Progenitor cell of endocrine pancreas (in vitro differentiated cells): ENCODE results near the gene ADTRP. TPM values are rescaled to one million over a fixed set of nuclear protein-coding genes. Genes with fewer than 3 reads are reported as not detected.

Experiments used
- DNase-seq: peaks from one replicate; pipeline ENCODE4 v3.0.0; 2021; ENCODE audit warnings: low spot score; ENCODE audit not compliant: unreplicated experiment
- H3K27ac Mint-ChIP-seq: 2 replicates; pipeline ENCODE4 v1.8.0; 2021; ENCODE audit warnings: mild to moderate bottlenecking, moderate library complexity, mixed read lengths
- H3K27me3 Mint-ChIP-seq: 2 replicates; pipeline ENCODE4 v1.8.0; 2021; ENCODE audit warnings: mixed read lengths
- H3K36me3 Mint-ChIP-seq: 2 replicates; pipeline ENCODE4 v1.8.0; 2022; ENCODE audit warnings: mixed read lengths; ENCODE audit not compliant: insufficient read depth
- H3K4me1 Mint-ChIP-seq: 2 replicates; pipeline ENCODE4 v1.8.0; 2021; ENCODE audit warnings: low read depth, mixed read lengths
- H3K4me3 Mint-ChIP-seq: 2 replicates; pipeline ENCODE4 v1.8.0; 2021; ENCODE audit warnings: low read depth, mild to moderate bottlenecking, moderate library complexity, mixed read lengths
- H3K9me3 Mint-ChIP-seq: 2 replicates; pipeline ENCODE4 v1.8.0; 2021; ENCODE audit warnings: low read depth, mixed read lengths
- CTCF ChIP-seq: fragments of 200-600 bp; sonication (generic); IDR thresholded peaks from one replicate; pipeline ENCODE4 v1.5.0; 2021; ENCODE audit warnings: antibody characterized with exemption, mild to moderate bottlenecking; ENCODE audit not compliant: unreplicated experiment
- total RNA-seq: library from RNA; stranded (reverse); gene quantifications from 2 replicates; pipeline ENCODE4 v1.2.1, GENCODE V29; 2021

The ADTRP gene
- total RNA-seq, 1 donor from 2014 or later = not detected

- Mint-ChIP-seq H3K27ac (no peak overlapping the region), H3K9me3 (no peaks in the 10 kb centered on the region), H3K4me1 (peaks cover 2% of the 10 kb centered on the region), H3K27me3 (no peaks in the 10 kb centered on the region), H3K4me3 (no peak overlapping the region), H3K36me3 (no peaks in the 10 kb centered on the region)
- TF ChIP-seq CTCF = no peak
- DNase-seq = no peak
These were observed 68.3 kb downstream of the ADTRP start for GRCh38 chr6:11710311-11710761.

GRCh38 chr6:11706171-11706570 lies 72.4 kb downstream of the ADTRP start:
- no peaks in the 10 kb centered on the region for H3K9me3 Mint-ChIP-seq
- peak overlapping the region; percentile 76 for H3K27ac Mint-ChIP-seq
- H3K4me1 Mint-ChIP-seq = peaks cover 2% of the 10 kb centered on the region
- peaks cover 3% of the 10 kb centered on the region for H3K27me3 Mint-ChIP-seq
- DNase-seq = no peak
- no peak overlapping the region for H3K4me3 Mint-ChIP-seq
- H3K36me3 Mint-ChIP-seq = no peaks in the 10 kb centered on the region
- no peak for TF ChIP-seq CTCF

GRCh38 chr6:11705483-11705882 lies 73.1 kb downstream of the ADTRP start:
- Mint-ChIP-seq H3K27me3 (peaks cover 3% of the 10 kb centered on the region), H3K4me1 (peaks cover 2% of the 10 kb centered on the region), H3K4me3 (no peak overlapping the region), H3K36me3 (no peaks in the 10 kb centered on the region), H3K27ac (no peak overlapping the region), H3K9me3 (no peaks in the 10 kb centered on the region)
- no peak for DNase-seq
- TF ChIP-seq CTCF = no peak

GRCh38 chr6:11705069-11705468 lies 73.5 kb downstream of the ADTRP start:
- Mint-ChIP-seq H3K4me3 (no peak overlapping the region), H3K9me3 (no peaks in the 10 kb centered on the region), H3K27ac (no peak overlapping the region), H3K36me3 (no peaks in the 10 kb centered on the region), H3K4me1 (peaks cover 2% of the 10 kb centered on the region), H3K27me3 (peaks cover 3% of the 10 kb centered on the region)
- no peak for DNase-seq
- TF ChIP-seq CTCF = no peak

- Mint-ChIP-seq H3K27ac (no peak overlapping the region), H3K36me3 (no peaks in the 10 kb centered on the region), H3K27me3 (peaks cover 3% of the 10 kb centered on the region), H3K9me3 (no peaks in the 10 kb centered on the region), H3K4me3 (no peak overlapping the region), H3K4me1 (peaks cover 2% of the 10 kb centered on the region)
- TF ChIP-seq CTCF = no peak
- no peak for DNase-seq
These were observed 74.9 kb downstream of the ADTRP start for GRCh38 chr6:11703725-11704124.
